A673 (cell line): ENCODE data around the gene MTERF4. TPM values are rescaled to one million over a fixed set of nuclear protein-coding genes. Genes with fewer than 3 reads are reported as not detected.

Source experiments
- BruUV-seq: library from RNA; stranded (reverse); fragments of 400-500 nt; replicated peaks from 2 replicates; lab custom pipeline; 2021; lab: Mats Ljungman, UMichigan
- CTCF ChIA-PET: fragments of 300-600 bp; sonication (Branson Sonifier 250); formaldehyde crosslinking; loops from one replicate; lab custom pipeline; 2022; ENCODE audit warnings: antibody characterized with exemption; lab: Charles Lee
- POLR2A ChIA-PET: fragments of 300-600 bp; sonication (Branson Sonifier 250); formaldehyde crosslinking; loops from one replicate; lab custom pipeline; 2022; ENCODE audit warnings: antibody characterized with exemption; ENCODE audit not compliant: low non-redundant PET; lab: Charles Lee
- DNase-seq: peaks from one replicate; pipeline ENCODE4 v3.0.0-alpha.2; 2015; ENCODE audit warnings: low spot score
- H3K27ac ChIP-seq: fragments of 200-600 bp; sonication (generic); 2 replicates; pipeline ENCODE4 v1.5.1; 2016; ENCODE audit warnings: mixed run types, low read depth, mild to moderate bottlenecking, mixed read lengths, antibody characterized with exemption, low read length; ENCODE audit not compliant: poor library complexity, severe bottlenecking
- H3K27me3 ChIP-seq: fragments of 200-600 bp; sonication (generic); replicated peaks from 2 replicates; pipeline ENCODE4 v1.6.1; 2017; ENCODE audit warnings: mixed run types, low read depth, mild to moderate bottlenecking, mixed read lengths, antibody characterized with exemption, low read length; ENCODE audit not compliant: insufficient read depth, poor library complexity
- H3K36me3 ChIP-seq: fragments of 200-600 bp; sonication (generic); 2 replicates; pipeline ENCODE4 v1.6.1; 2016; ENCODE audit warnings: mixed run types, mild to moderate bottlenecking, mixed read lengths, antibody characterized with exemption, low read length; ENCODE audit not compliant: insufficient read depth, poor library complexity, severe bottlenecking
- H3K4me1 ChIP-seq: fragments of 200-600 bp; sonication (generic); 2 replicates; pipeline ENCODE4 v1.6.1; 2017; ENCODE audit warnings: mixed run types, mild to moderate bottlenecking, mixed read lengths, antibody characterized with exemption, low read length; ENCODE audit not compliant: insufficient read depth, poor library complexity, severe bottlenecking
- H3K4me3 ChIP-seq: fragments of 200-600 bp; sonication (generic); 2 replicates; pipeline ENCODE4 v1.5.1; 2016; ENCODE audit warnings: low read depth, mixed run types, mild to moderate bottlenecking, mixed read lengths, low read length; ENCODE audit not compliant: poor library complexity, severe bottlenecking
- H3K9me3 ChIP-seq: fragments of 200-600 bp; sonication (generic); 2 replicates; pipeline ENCODE4 v1.6.1; 2016; ENCODE audit warnings: mixed run types, low read depth, mild to moderate bottlenecking, mixed read lengths, antibody characterized with exemption, low read length; ENCODE audit not compliant: poor library complexity, severe bottlenecking
- CTCF ChIP-seq: fragments of 300-800, 200-600 bp; sonication (generic); conservative IDR thresholded peaks from 2 replicates; pipeline ENCODE4 v1.5.1; 2017; ENCODE audit warnings: low read depth, mild to moderate bottlenecking, antibody characterized with exemption, low read length, moderate library complexity, mixed read lengths
- EZH2 ChIP-seq: fragments of 200-600 bp; sonication (generic); IDR thresholded peaks from 2 replicates; pipeline ENCODE4 v1.6.1; 2017; ENCODE audit warnings: borderline replicate concordance, low read depth, mild to moderate bottlenecking, mixed read lengths, antibody characterized with exemption, low read length; ENCODE audit not compliant: poor library complexity, severe bottlenecking
- intact Hi-C: fragments of 100-400 bp; cut with micrococcal nuclease; formaldehyde crosslinking; loops from one replicate; pipeline ENCODE4 v1.10.0; 2022; ENCODE audit not compliant: unreplicated experiment
- total RNA-seq: library from RNA; stranded (reverse); gene quantifications from 2 replicates; pipeline ENCODE4 v1.2.3, GENCODE V29; 2021

Gene MTERF4
- total RNA-seq, 1 experiment from 2014 or later = 39.8 TPM

GRCh38 chr2:241052677-241053360 lies 49.3 kb downstream of the MTERF4 start:
- CTCF ChIA-PET = no interaction called here
- Histone ChIP-seq H3K4me1 (no peaks in the 10 kb centered on the region), H3K27me3 (no peaks in the 10 kb centered on the region), H3K4me3 (no peak overlapping the region), H3K27ac (no peak overlapping the region), H3K36me3 (no peaks in the 10 kb centered on the region), H3K9me3 (no peaks in the 10 kb centered on the region)
- intact Hi-C loops = no loop called here
- POLR2A ChIA-PET = no interaction called here
- no peak for DNase-seq
- no TSS peak for BruUV-seq
- TF ChIP-seq EZH2 (no peak), CTCF (no peak)

GRCh38 chr2:241051578-241052487 lies 50.3 kb downstream of the MTERF4 start:
- ChIA-PET POLR2A (no interaction called here), CTCF (no interaction called here)

More at GRCh38 chr2:241051578-241052487, 50.3 kb downstream of the MTERF4 start:
- Histone ChIP-seq H3K27me3 (no peaks in the 10 kb centered on the region), H3K4me1 (no peaks in the 10 kb centered on the region), H3K4me3 (no peak overlapping the region), H3K9me3 (no peaks in the 10 kb centered on the region), H3K27ac (no peak overlapping the region), H3K36me3 (no peaks in the 10 kb centered on the region)
- intact Hi-C loops = no loop called here
- DNase-seq = no peak
- BruUV-seq = no TSS peak
- TF ChIP-seq EZH2 = no peak
- TF ChIP-seq CTCF = no peak
